GM12878 (cell line): ENCODE results near the gene KCNQ1OT1. TPM values are rescaled to one million over a fixed set of nuclear protein-coding genes. Genes with fewer than 3 reads are reported as not detected.

Source experiments
- ATAC-seq: fragments of 200-7000 bp; cut with Tn5 transposase; 3 replicates; pipeline ENCODE4 v1.9.1; 2020; ENCODE audit warnings: mild to moderate bottlenecking, moderate library complexity
- BruUV-seq: library from RNA; stranded (reverse); fragments of 400-500 nt; replicated peaks from 2 replicates; lab custom pipeline; 2021; lab: Mats Ljungman, UMichigan
- CTCF ChIA-PET: fragments of 300-600 bp; sonication (Branson Sonifier 250); formaldehyde crosslinking; extraction: SDS; loops from one replicate; lab custom pipeline; 2021; ENCODE audit warnings: inconsistent platforms; lab: Yijun Ruan, JAX
- POLR2A ChIA-PET: fragments of 350-600 bp; formaldehyde crosslinking; extraction: SDS; loops from one replicate; lab custom pipeline; 2021; ENCODE audit warnings: inconsistent platforms; lab: Charles Lee
- RAD21 ChIA-PET: fragments of 300-600 bp; sonication (Branson Sonifier 250); formaldehyde crosslinking; loops from one replicate; lab custom pipeline; 2023; ENCODE audit warnings: antibody characterized with exemption; ENCODE audit not compliant: unreplicated experiment; lab: Charles Lee
- SMC1A ChIA-PET: fragments of 300-600 bp; sonication (Branson Sonifier 250); formaldehyde crosslinking; loops from one replicate; lab custom pipeline; 2023; ENCODE audit not compliant: unreplicated experiment, uncharacterized antibody; lab: Charles Lee
- DNase-seq: peaks from one replicate; pipeline ENCODE4 v3.0.0-alpha.2; 2011; ENCODE audit warnings: low read depth, low spot score
- FAIRE-seq: peaks from 3 replicates; lab custom pipeline; 2011; peaks lifted over from hg19 to GRCh38; lab: Jason Lieb, UNC
- H2AFZ ChIP-seq: 2 replicates; pipeline ENCODE4 v1.6.0; 2011; ENCODE audit warnings: low read depth, low read length, control low read depth; ENCODE audit not compliant: control insufficient read depth
- H3K27ac ChIP-seq: 2 replicates; pipeline ENCODE4 v1.5.1; 2011; ENCODE audit warnings: control low read depth; ENCODE audit not compliant: control insufficient read depth, insufficient read depth
- H3K27me3 ChIP-seq, 2 experiments: replicated peaks in 1 of 2; 2 replicates each; pipeline versions ENCODE4 v1.6.0 to v1.6.1; 2011; ENCODE audit warnings: low read length in 1 of 2; ENCODE audit not compliant: control insufficient read depth in 2 of 2, insufficient read depth in 2 of 2
- H3K36me3 ChIP-seq, 2 experiments: 2 replicates each; pipeline ENCODE4 v1.5.1; 2011; ENCODE audit warnings: low read length in 1 of 2; ENCODE audit not compliant: control insufficient read depth in 2 of 2, insufficient read depth in 2 of 2
- H3K4me1 ChIP-seq: 2 replicates; pipeline ENCODE4 v1.6.1; 2011; ENCODE audit warnings: mild to moderate bottlenecking, low read length, moderate library complexity, mixed read lengths; ENCODE audit not compliant: control insufficient read depth, insufficient read depth
- H3K4me2 ChIP-seq: 2 replicates; pipeline ENCODE4 v1.6.0; 2011; ENCODE audit warnings: control low read depth; ENCODE audit not compliant: control insufficient read depth, insufficient read depth
- H3K4me3 ChIP-seq: fragments of 200-600 bp; sonication (generic); 2 replicates; pipeline ENCODE4 v1.5.1; 2016
- H3K79me2 ChIP-seq: 2 replicates; pipeline ENCODE4 v1.6.0; 2011; ENCODE audit warnings: low read length; ENCODE audit not compliant: control insufficient read depth, insufficient read depth
- H3K9ac ChIP-seq: 2 replicates; pipeline ENCODE4 v1.8.0; 2011; ENCODE audit warnings: low read length, control low read depth, mixed read lengths; ENCODE audit not compliant: control insufficient read depth, insufficient read depth
- H3K9me3 ChIP-seq: replicated peaks from 3 replicates; pipeline ENCODE4 v1.5.1; 2011; ENCODE audit warnings: mild to moderate bottlenecking, low read length; ENCODE audit not compliant: control insufficient read depth, insufficient read depth
- H4K20me1 ChIP-seq: 2 replicates; pipeline ENCODE4 v1.6.0; 2011; ENCODE audit not compliant: control insufficient read depth, insufficient read depth
- BMI1 ChIP-seq: fragments of 450-650 bp; IDR thresholded peaks from 2 replicates; pipeline ENCODE4 v1.6.1; 2016; ENCODE audit warnings: mild to moderate bottlenecking, moderate library complexity, borderline replicate concordance
- GATAD2B ChIP-seq: fragments of 450-650 bp; conservative IDR thresholded peaks from 2 replicates; pipeline ENCODE4 v1.6.1; 2017; ENCODE audit warnings: low read depth, mild to moderate bottlenecking, moderate library complexity
- HCFC1 ChIP-seq: fragments of 150-350 bp; IDR thresholded peaks from 2 replicates; pipeline ENCODE4 v1.6.1; 2014; ENCODE audit warnings: low read length
- MXI1 ChIP-seq: fragments of 150-350 bp; IDR thresholded peaks from 2 replicates; pipeline ENCODE4 v1.6.1; 2011; ENCODE audit warnings: low read depth, mild to moderate bottlenecking, inconsistent platforms, low read length, improper control_type of control experiment
- MYC ChIP-seq: IDR thresholded peaks from 2 replicates; pipeline ENCODE4 v1.6.1; 2011; ENCODE audit warnings: mild to moderate bottlenecking, low read length, moderate library complexity, inconsistent platforms; ENCODE audit not compliant: insufficient read depth, insufficient replicate concordance, insufficient read length, severe bottlenecking
- NBN ChIP-seq: fragments of 450-650 bp; IDR thresholded peaks from 2 replicates; pipeline ENCODE4 v1.6.1; 2016
- PBX3 ChIP-seq: IDR thresholded peaks from 2 replicates; pipeline ENCODE4 v1.6.1; 2011; ENCODE audit warnings: mild to moderate bottlenecking, low read depth, low read length, moderate library complexity; ENCODE audit not compliant: insufficient replicate concordance
- SMC3 ChIP-seq: IDR thresholded peaks from 2 replicates; pipeline ENCODE4 v1.6.1; 2011; ENCODE audit warnings: low read length, improper control_type of control experiment, borderline replicate concordance
- SREBF1 ChIP-seq: IDR thresholded peaks from 2 replicates; pipeline ENCODE4 v1.6.1; 2012; ENCODE audit warnings: mild to moderate bottlenecking, low read length
- SUZ12 ChIP-seq: fragments of 200-600 bp; sonication (generic); IDR thresholded peaks from one replicate; pipeline ENCODE4 v1.6.1; 2018; ENCODE audit warnings: antibody characterized with exemption, mild to moderate bottlenecking; ENCODE audit not compliant: unreplicated experiment
- TARDBP ChIP-seq: IDR thresholded peaks from 2 replicates; pipeline ENCODE4 v1.6.1; 2016; ENCODE audit warnings: borderline replicate concordance
- TBL1XR1 ChIP-seq: IDR thresholded peaks from 2 replicates; pipeline ENCODE4 v1.6.1; 2012; ENCODE audit warnings: low read depth, low read length, improper control_type of control experiment
- TCF12 ChIP-seq: IDR thresholded peaks from 2 replicates; pipeline ENCODE4 v1.6.1; 2011; ENCODE audit warnings: low read depth, mild to moderate bottlenecking, low read length
- ZNF207 ChIP-seq: fragments of 450-650 bp; IDR thresholded peaks from 2 replicates; pipeline ENCODE4 v1.6.1; 2014; ENCODE audit warnings: antibody characterized with exemption, mild to moderate bottlenecking, borderline replicate concordance
- ZNF24 ChIP-seq: fragments of 450-650 bp; IDR thresholded peaks from 2 replicates; pipeline ENCODE4 v1.6.1; 2017; ENCODE audit warnings: antibody characterized with exemption, mild to moderate bottlenecking
- WGBS: methylation state at CpG from one replicate; pipeline ENCODE4 v1.1.6; 2016; ENCODE audit warnings: low lambda C conversion rate; ENCODE audit not compliant: insufficient replicate concordance, insufficient coverage; ENCODE audit errors: missing lambda C conversion rate; 5-methylcytosine and 5-hydroxymethylcytosine counted together
- in situ Hi-C: fragments of 300-500 bp; cut with MboI; formaldehyde crosslinking; loops from 9 replicates; pipeline ENCODE4 v1.14.3; 2018; ENCODE audit warnings: mixed read lengths
- intact Hi-C: fragments of 100-400 bp; cut with micrococcal nuclease; formaldehyde crosslinking; loops from one replicate; pipeline ENCODE4 v1.14.2; 2022; ENCODE audit not compliant: unreplicated experiment
- polyA plus RNA-seq, 11 experiments: library from polyadenylated mRNA; depleted of rRNA in 4 of 11; unstranded in 6 of 11; stranded (reverse) in 5 of 11; fragments of >200 nt; fragmentation: Nextera tagmentation in 4 of 11; fragmentation: Illumina TruSeq in 1 of 11; extraction: Ambion mirVana in 4 of 11; extraction: Trizol in 1 of 11; gene quantifications; 1 replicate in 1 of 11; 2 replicates in 10 of 11; pipeline versions ENCODE4 v1.2.1 to v1.2.3, GENCODE V29; 2011 to 2016; ENCODE audit warnings: inconsistent platforms in 2 of 11, missing spikeins in 2 of 11, low read depth in 1 of 11
- total RNA-seq, 4 experiments: library from RNA; depleted of rRNA in 3 of 4; stranded (reverse); fragments of >200 nt in 3 of 4; fragmentation: Illumina TruSeq in 1 of 4; extraction: Trizol in 1 of 4; gene quantifications; 2 replicates each; pipeline versions ENCODE4 v1.2.1 to v1.2.3, GENCODE V29; 2013 to 2021
- TF ChIP-seq, protein P1 (sequence below): IDR thresholded peaks from 2 replicates; pipeline ENCODE4 v1.6.1; 2012; ENCODE audit warnings: low read depth, low read length, improper control_type of control experiment
- TF ChIP-seq, protein P2 (sequence below): IDR thresholded peaks from 2 replicates; pipeline ENCODE4 v1.6.1; 2011; ENCODE audit warnings: low read depth, mild to moderate bottlenecking, low read length, moderate library complexity, borderline replicate concordance; ENCODE audit errors: extremely low read depth
- TF ChIP-seq, protein P3 (sequence below): fragments of 450-650 bp; IDR thresholded peaks from 2 replicates; pipeline ENCODE4 v1.6.1; 2018; ENCODE audit warnings: borderline replicate concordance, mild to moderate bottlenecking; ENCODE audit not compliant: partially characterized antibody

KCNQ1OT1 gene
- total and polyA plus RNA-seq, 10 of the 15 experiments (the other 5 are each of a cell fraction or from before 2014, with no cell fraction given) = 0.02 to 1.6 (median 0.41) TPM

- TF ChIP-seq, protein P1, sequence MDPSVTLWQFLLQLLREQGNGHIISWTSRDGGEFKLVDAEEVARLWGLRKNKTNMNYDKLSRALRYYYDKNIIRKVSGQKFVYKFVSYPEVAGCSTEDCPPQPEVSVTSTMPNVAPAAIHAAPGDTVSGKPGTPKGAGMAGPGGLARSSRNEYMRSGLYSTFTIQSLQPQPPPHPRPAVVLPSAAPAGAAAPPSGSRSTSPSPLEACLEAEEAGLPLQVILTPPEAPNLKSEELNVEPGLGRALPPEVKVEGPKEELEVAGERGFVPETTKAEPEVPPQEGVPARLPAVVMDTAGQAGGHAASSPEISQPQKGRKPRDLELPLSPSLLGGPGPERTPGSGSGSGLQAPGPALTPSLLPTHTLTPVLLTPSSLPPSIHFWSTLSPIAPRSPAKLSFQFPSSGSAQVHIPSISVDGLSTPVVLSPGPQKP = no peak
Observed at GRCh38 chr11:2652333-2653197, 47.2 kb downstream of the KCNQ1OT1 start (continued).

DNA sequence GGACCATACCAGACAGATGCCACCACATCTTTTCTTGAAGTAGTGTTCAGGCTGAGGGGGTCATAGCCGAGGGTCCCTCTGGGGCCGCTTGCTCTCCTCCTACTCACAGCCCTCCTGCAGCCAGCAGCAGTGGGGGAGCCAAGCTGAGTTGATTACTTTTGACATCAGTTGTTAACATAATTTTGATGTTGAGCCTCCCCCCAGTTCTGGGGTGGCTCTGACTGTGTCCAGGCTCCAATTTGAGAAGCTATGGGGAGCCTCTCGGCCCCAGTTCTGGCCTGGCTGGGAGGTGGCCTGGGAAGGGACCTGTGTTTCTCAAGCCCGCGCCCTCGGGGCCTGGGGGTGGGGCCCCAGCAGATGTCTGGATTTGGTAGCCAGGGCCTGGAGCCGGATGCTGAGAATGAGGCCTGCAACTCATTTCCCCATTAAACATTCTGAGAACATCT lies 47.9 kb downstream of the KCNQ1OT1 start:
- in situ Hi-C loops = no loop called here
- no peak overlapping the region for H2AFZ ChIP-seq
- ChIA-PET POLR2A (no interaction called here), CTCF (no interaction called here), RAD21 (no interaction called here), SMC1A (no interaction called here)
- no peaks in the 10 kb centered on the region for H4K20me1 ChIP-seq
- ATAC-seq (no peak), FAIRE-seq (no peak), DNase-seq (no peak)
- H3K4me1 ChIP-seq = no peaks in the 10 kb centered on the region
- peaks cover 7% of the 10 kb centered on the region for H3K9me3 ChIP-seq
- H3K79me2 ChIP-seq = no peaks in the 10 kb centered on the region
- 66% methylated on average over 7 of the region's 7 CpGs for WGBS
- no peaks in the 10 kb centered on the region for H3K36me3 ChIP-seq
- H3K4me2 ChIP-seq = no peak overlapping the region
- no peak overlapping the region for H3K27ac ChIP-seq
- H3K27me3 ChIP-seq = no peaks in the 10 kb centered on the region
- TF ChIP-seq, protein P2, sequence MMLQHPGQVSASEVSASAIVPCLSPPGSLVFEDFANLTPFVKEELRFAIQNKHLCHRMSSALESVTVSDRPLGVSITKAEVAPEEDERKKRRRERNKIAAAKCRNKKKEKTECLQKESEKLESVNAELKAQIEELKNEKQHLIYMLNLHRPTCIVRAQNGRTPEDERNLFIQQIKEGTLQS = no peak
- TF ChIP-seq PBX3 (no peak), GATAD2B (no peak), MXI1 (no peak), MYC (no peak), TCF12 (no peak), TARDBP (no peak), HCFC1 (no peak), BMI1 (no peak), NBN (no peak), ZNF207 (no peak), SREBF1 (no peak), TBL1XR1 (no peak), ZNF24 (no peak), SUZ12 (no peak), SMC3 (no peak)
- TF ChIP-seq, protein P3, sequence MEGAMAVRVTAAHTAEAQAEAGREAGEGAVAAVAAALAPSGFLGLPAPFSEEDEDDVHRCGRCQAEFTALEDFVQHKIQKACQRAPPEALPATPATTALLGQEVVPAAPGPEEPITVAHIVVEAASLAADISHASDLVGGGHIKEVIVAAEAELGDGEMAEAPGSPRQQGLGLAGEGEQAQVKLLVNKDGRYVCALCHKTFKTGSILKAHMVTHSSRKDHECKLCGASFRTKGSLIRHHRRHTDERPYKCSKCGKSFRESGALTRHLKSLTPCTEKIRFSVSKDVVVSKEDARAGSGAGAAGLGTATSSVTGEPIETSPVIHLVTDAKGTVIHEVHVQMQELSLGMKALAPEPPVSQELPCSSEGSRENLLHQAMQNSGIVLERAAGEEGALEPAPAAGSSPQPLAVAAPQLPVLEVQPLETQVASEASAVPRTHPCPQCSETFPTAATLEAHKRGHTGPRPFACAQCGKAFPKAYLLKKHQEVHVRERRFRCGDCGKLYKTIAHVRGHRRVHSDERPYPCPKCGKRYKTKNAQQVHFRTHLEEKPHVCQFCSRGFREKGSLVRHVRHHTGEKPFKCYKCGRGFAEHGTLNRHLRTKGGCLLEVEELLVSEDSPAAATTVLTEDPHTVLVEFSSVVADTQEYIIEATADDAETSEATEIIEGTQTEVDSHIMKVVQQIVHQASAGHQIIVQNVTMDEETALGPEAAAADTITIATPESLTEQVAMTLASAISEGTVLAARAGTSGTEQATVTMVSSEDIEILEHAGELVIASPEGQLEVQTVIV = no peak
- no peak overlapping the region for H3K9ac ChIP-seq
- no peak overlapping the region for H3K4me3 ChIP-seq
- intact Hi-C loops = no loop called here
- BruUV-seq = no TSS peak
